Breast epithelium (tissue), 3 donors: ENCODE data around the gene ST6GALNAC3.

Experiments used
- POLR2A ChIP-seq: fragments of 450-650 bp; IDR thresholded peaks from one replicate; pipeline ENCODE4 v1.6.1; 2016; ENCODE audit warnings: antibody characterized with exemption, mild to moderate bottlenecking, moderate library complexity
- POLR2AphosphoS5 ChIP-seq, 3 donors: sonication (generic); formaldehyde crosslinking; IDR thresholded peaks; one replicate each; pipeline ENCODE4 v1.6.1; 2017; ENCODE audit warnings: antibody characterized with exemption in 3 of 3
- TF ChIP-seq, protein P1 (sequence below), 3 donors: fragments of 450-650 bp; IDR thresholded peaks; one replicate each; pipeline ENCODE4 v1.5.1; 2016 to 2017; ENCODE audit warnings: antibody characterized with exemption in 3 of 3, mild to moderate bottlenecking in 3 of 3, moderate library complexity in 3 of 3

GRCh38 chr1:76029331-76029730, 45.2 kb upstream of the ST6GALNAC3 start:
- TF ChIP-seq, protein P1, sequence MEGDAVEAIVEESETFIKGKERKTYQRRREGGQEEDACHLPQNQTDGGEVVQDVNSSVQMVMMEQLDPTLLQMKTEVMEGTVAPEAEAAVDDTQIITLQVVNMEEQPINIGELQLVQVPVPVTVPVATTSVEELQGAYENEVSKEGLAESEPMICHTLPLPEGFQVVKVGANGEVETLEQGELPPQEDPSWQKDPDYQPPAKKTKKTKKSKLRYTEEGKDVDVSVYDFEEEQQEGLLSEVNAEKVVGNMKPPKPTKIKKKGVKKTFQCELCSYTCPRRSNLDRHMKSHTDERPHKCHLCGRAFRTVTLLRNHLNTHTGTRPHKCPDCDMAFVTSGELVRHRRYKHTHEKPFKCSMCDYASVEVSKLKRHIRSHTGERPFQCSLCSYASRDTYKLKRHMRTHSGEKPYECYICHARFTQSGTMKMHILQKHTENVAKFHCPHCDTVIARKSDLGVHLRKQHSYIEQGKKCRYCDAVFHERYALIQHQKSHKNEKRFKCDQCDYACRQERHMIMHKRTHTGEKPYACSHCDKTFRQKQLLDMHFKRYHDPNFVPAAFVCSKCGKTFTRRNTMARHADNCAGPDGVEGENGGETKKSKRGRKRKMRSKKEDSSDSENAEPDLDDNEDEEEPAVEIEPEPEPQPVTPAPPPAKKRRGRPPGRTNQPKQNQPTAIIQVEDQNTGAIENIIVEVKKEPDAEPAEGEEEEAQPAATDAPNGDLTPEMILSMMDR (IDR thresholded peaks at IDR 0.05): no peak
- TF ChIP-seq POLR2A: no peak
- no peak for TF ChIP-seq POLR2AphosphoS5 (IDR thresholded peaks at IDR 0.05)
